HepG2 (cell line): Measurements from ENCODE around the gene PCBD1. TPM values are rescaled to one million over a fixed set of nuclear protein-coding genes. Genes with fewer than 3 reads are reported as not detected.

ENCODE experiments used
- ARNT ChIP-seq: fragments of 450-650 bp; IDR thresholded peaks from 2 replicates; pipeline ENCODE4 v1.6.1; 2017
- HOXA7 ChIP-seq: sonication (generic); formaldehyde crosslinking; IDR thresholded peaks from 2 replicates; pipeline ENCODE4 v1.8.1; 2022; ENCODE audit warnings: mild to moderate bottlenecking, missing genetic modification reagents, moderate library complexity
- MYC ChIP-seq: sonication (generic); formaldehyde crosslinking; IDR thresholded peaks from 2 replicates; pipeline ENCODE4 v1.9.0; 2021; ENCODE audit warnings: missing genetic modification reagents, borderline replicate concordance
- SALL1 ChIP-seq: sonication (generic); formaldehyde crosslinking; IDR thresholded peaks from 2 replicates; pipeline ENCODE4 v1.8.0; 2022; ENCODE audit warnings: mild to moderate bottlenecking, missing genetic modification reagents
- ZBTB38 ChIP-seq: sonication (generic); formaldehyde crosslinking; IDR thresholded peaks from 2 replicates; pipeline ENCODE4 v1.5.1; 2020; ENCODE audit warnings: mild to moderate bottlenecking, missing genetic modification reagents
- ZFP90 ChIP-seq: sonication (generic); formaldehyde crosslinking; IDR thresholded peaks from 2 replicates; pipeline ENCODE4 v1.8.0; 2022; ENCODE audit warnings: missing genetic modification reagents, mild to moderate bottlenecking, inconsistent platforms, borderline replicate concordance
- ZNF292 ChIP-seq: sonication (generic); formaldehyde crosslinking; IDR thresholded peaks from 2 replicates; pipeline ENCODE4 v1.8.1; 2022; ENCODE audit warnings: mild to moderate bottlenecking, low read depth, missing genetic modification reagents, borderline replicate concordance
- ZNF446 ChIP-seq: sonication (generic); formaldehyde crosslinking; IDR thresholded peaks from 2 replicates; pipeline ENCODE4 v1.5.0; 2020; ENCODE audit warnings: mild to moderate bottlenecking, missing genetic modification reagents
- ZNF563 ChIP-seq: sonication (generic); formaldehyde crosslinking; IDR thresholded peaks from 2 replicates; pipeline ENCODE4 v1.8.0; 2022; ENCODE audit warnings: mild to moderate bottlenecking, moderate library complexity, missing genetic modification reagents
- ZNF564 ChIP-seq: sonication (generic); formaldehyde crosslinking; IDR thresholded peaks from 2 replicates; pipeline ENCODE4 v1.8.1; 2023; ENCODE audit warnings: mild to moderate bottlenecking, missing genetic modification reagents
- ZNF761 ChIP-seq: sonication (generic); formaldehyde crosslinking; conservative IDR thresholded peaks from 2 replicates; pipeline ENCODE4 v1.4.0; 2020; ENCODE audit warnings: mild to moderate bottlenecking, missing genetic modification reagents
- ZNF777 ChIP-seq: sonication (generic); formaldehyde crosslinking; IDR thresholded peaks from 2 replicates; pipeline ENCODE4 v1.4.0; 2020; ENCODE audit warnings: missing genetic modification reagents
- ZNF816 ChIP-seq: sonication (generic); formaldehyde crosslinking; IDR thresholded peaks from 2 replicates; pipeline ENCODE4 v1.8.0; 2022; ENCODE audit warnings: missing genetic modification reagents, mild to moderate bottlenecking, borderline replicate concordance
- polyA plus RNA-seq, 8 experiments: library from polyadenylated mRNA; depleted of rRNA in 3 of 8; stranded (reverse) in 7 of 8; unstranded in 1 of 8; fragments of >200 nt; fragmentation: Illumina TruSeq in 4 of 8; extraction: Trizol in 4 of 8; gene quantifications; 2 replicates each; pipeline versions ENCODE4 v1.2.1 to v1.2.3, GENCODE V29; 2011 to 2016; ENCODE audit warnings: low read depth in 4 of 8, missing spikeins in 1 of 8, mixed read lengths in 1 of 8; ENCODE audit not compliant: insufficient read depth in 1 of 8
- total RNA-seq, 5 experiments: library from RNA; depleted of rRNA; stranded (reverse); fragments of >200 nt; fragmentation: Illumina TruSeq; extraction: Trizol; gene quantifications; 2 replicates each; pipeline ENCODE4 v1.2.3, GENCODE V29; 2016; ENCODE audit warnings: low read depth in 1 of 5
- TF ChIP-seq, protein P1 (sequence below): sonication (generic); formaldehyde crosslinking; IDR thresholded peaks from 2 replicates; pipeline ENCODE4 v1.4.0; 2020; ENCODE audit warnings: missing genetic modification reagents, borderline replicate concordance
- TF ChIP-seq, protein P2 (sequence below): sonication (generic); formaldehyde crosslinking; IDR thresholded peaks from 2 replicates; pipeline ENCODE4 v1.4.0; 2020; ENCODE audit warnings: low read depth, missing genetic modification reagents
- TF ChIP-seq, protein P3 (sequence below): sonication (generic); formaldehyde crosslinking; IDR thresholded peaks from 2 replicates; pipeline ENCODE4 v1.5.1; 2020; ENCODE audit warnings: missing genetic modification reagents, mild to moderate bottlenecking, borderline replicate concordance
- TF ChIP-seq, protein P4 (sequence below): sonication (generic); formaldehyde crosslinking; IDR thresholded peaks from 2 replicates; pipeline ENCODE4 v1.4.0; 2020; ENCODE audit warnings: missing genetic modification reagents, low read depth, mild to moderate bottlenecking, borderline replicate concordance
- TF ChIP-seq, protein P5 (sequence below): IDR thresholded peaks from 2 replicates; pipeline ENCODE4 v1.6.1; 2012; ENCODE audit warnings: low read length, improper control_type of control experiment

The PCBD1 gene
- total and polyA plus RNA-seq, 2 of the 13 experiments (the other 11 are each of a cell fraction or from before 2014, with no cell fraction given), result 95.3 to 168 TPM

DNA sequence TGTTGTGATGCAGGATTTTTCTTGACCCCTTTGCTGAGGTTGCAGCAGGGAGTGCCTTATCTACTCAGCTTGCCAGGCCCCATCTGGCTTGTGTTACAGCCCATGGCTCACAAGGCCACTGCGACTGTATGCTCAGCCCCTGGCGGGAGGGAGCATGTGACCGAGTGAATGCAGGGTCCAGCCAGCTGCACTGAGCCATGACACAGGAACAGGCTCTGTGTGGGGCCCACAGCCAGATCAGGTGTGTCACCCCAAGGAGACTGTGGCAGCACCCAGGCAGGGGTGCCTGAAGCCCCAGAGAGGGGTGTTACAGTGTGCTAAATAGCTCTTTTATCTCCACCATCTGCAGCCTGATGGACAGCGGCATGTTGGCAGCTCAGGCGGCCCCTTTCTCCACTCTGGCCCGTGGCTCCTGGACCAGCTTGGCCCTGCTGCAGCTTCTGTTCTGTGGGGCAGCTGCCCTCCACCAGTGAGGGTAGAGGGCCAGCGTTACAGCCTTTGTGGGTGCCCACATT lies 2.6 kb upstream of the PCBD1 start (continued):
- no peak for TF ChIP-seq ZFP90 (CRISPR knock-in tag)
- TF ChIP-seq ZNF816 (CRISPR knock-in tag), result no peak
- TF ChIP-seq ZNF563 (CRISPR knock-in tag), result no peak
- TF ChIP-seq, protein P1, sequence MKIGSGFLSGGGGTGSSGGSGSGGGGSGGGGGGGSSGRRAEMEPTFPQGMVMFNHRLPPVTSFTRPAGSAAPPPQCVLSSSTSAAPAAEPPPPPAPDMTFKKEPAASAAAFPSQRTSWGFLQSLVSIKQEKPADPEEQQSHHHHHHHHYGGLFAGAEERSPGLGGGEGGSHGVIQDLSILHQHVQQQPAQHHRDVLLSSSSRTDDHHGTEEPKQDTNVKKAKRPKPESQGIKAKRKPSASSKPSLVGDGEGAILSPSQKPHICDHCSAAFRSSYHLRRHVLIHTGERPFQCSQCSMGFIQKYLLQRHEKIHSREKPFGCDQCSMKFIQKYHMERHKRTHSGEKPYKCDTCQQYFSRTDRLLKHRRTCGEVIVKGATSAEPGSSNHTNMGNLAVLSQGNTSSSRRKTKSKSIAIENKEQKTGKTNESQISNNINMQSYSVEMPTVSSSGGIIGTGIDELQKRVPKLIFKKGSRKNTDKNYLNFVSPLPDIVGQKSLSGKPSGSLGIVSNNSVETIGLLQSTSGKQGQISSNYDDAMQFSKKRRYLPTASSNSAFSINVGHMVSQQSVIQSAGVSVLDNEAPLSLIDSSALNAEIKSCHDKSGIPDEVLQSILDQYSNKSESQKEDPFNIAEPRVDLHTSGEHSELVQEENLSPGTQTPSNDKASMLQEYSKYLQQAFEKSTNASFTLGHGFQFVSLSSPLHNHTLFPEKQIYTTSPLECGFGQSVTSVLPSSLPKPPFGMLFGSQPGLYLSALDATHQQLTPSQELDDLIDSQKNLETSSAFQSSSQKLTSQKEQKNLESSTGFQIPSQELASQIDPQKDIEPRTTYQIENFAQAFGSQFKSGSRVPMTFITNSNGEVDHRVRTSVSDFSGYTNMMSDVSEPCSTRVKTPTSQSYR, result no peak; the same call in 1 of the 2 replicates
- TF ChIP-seq MYC (CRISPR knock-in tag), result peak; percentile 79
- no peak for TF ChIP-seq ZNF446 (CRISPR knock-in tag)
- no peak for TF ChIP-seq ZNF761 (CRISPR knock-in tag)
- no peak for TF ChIP-seq ZNF564 (CRISPR knock-in tag)
- peak; percentile 31; the same call in 1 of the 2 replicates for TF ChIP-seq ZBTB38 (CRISPR knock-in tag)
- TF ChIP-seq SALL1 (CRISPR knock-in tag), result peak; percentile 72; the same call in 1 of the 2 replicates
- no peak for TF ChIP-seq HOXA7 (CRISPR knock-in tag)
- TF ChIP-seq, protein P2, sequence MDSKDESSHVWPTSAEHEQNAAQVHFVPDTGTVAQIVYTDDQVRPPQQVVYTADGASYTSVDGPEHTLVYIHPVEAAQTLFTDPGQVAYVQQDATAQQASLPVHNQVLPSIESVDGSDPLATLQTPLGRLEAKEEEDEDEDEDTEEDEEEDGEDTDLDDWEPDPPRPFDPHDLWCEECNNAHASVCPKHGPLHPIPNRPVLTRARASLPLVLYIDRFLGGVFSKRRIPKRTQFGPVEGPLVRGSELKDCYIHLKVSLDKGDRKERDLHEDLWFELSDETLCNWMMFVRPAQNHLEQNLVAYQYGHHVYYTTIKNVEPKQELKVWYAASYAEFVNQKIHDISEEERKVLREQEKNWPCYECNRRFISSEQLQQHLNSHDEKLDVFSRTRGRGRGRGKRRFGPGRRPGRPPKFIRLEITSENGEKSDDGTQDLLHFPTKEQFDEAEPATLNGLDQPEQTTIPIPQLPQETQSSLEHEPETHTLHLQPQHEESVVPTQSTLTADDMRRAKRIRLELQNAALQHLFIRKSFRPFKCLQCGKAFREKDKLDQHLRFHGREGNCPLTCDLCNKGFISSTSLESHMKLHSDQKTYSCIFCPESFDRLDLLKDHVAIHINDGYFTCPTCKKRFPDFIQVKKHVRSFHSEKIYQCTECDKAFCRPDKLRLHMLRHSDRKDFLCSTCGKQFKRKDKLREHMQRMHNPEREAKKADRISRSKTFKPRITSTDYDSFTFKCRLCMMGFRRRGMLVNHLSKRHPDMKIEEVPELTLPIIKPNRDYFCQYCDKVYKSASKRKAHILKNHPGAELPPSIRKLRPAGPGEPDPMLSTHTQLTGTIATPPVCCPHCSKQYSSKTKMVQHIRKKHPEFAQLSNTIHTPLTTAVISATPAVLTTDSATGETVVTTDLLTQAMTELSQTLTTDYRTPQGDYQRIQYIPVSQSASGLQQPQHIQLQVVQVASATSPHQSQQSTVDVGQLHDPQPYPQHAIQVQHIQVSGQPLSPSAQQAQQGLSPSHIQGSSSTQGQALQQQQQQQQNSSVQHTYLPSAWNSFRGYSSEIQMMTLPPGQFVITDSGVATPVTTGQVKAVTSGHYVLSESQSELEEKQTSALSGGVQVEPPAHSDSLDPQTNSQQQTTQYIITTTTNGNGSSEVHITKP (CRISPR knock-in tag), result 0 out of 2 replicates have a peak, but pooled peaks have one; percentile 21
- TF ChIP-seq, protein P3, sequence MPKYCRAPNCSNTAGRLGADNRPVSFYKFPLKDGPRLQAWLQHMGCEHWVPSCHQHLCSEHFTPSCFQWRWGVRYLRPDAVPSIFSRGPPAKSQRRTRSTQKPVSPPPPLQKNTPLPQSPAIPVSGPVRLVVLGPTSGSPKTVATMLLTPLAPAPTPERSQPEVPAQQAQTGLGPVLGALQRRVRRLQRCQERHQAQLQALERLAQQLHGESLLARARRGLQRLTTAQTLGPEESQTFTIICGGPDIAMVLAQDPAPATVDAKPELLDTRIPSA, result no peak
- TF ChIP-seq ZNF292 (CRISPR knock-in tag), result peak; percentile 97
- TF ChIP-seq ZNF777, result no peak
- no peak for TF ChIP-seq ARNT
- TF ChIP-seq, protein P4, sequence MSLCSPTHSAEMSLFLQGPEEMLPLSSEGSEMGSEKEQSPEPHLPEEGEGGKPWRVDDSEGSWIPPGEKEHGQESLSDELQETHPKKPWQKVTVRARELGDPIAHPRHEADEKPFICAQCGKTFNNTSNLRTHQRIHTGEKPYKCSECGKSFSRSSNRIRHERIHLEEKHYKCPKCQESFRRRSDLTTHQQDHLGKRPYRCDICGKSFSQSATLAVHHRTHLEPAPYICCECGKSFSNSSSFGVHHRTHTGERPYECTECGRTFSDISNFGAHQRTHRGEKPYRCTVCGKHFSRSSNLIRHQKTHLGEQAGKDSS (CRISPR knock-in tag), result 0 out of 2 replicates have a peak, but pooled peaks have one; percentile 33
- TF ChIP-seq, protein P5, sequence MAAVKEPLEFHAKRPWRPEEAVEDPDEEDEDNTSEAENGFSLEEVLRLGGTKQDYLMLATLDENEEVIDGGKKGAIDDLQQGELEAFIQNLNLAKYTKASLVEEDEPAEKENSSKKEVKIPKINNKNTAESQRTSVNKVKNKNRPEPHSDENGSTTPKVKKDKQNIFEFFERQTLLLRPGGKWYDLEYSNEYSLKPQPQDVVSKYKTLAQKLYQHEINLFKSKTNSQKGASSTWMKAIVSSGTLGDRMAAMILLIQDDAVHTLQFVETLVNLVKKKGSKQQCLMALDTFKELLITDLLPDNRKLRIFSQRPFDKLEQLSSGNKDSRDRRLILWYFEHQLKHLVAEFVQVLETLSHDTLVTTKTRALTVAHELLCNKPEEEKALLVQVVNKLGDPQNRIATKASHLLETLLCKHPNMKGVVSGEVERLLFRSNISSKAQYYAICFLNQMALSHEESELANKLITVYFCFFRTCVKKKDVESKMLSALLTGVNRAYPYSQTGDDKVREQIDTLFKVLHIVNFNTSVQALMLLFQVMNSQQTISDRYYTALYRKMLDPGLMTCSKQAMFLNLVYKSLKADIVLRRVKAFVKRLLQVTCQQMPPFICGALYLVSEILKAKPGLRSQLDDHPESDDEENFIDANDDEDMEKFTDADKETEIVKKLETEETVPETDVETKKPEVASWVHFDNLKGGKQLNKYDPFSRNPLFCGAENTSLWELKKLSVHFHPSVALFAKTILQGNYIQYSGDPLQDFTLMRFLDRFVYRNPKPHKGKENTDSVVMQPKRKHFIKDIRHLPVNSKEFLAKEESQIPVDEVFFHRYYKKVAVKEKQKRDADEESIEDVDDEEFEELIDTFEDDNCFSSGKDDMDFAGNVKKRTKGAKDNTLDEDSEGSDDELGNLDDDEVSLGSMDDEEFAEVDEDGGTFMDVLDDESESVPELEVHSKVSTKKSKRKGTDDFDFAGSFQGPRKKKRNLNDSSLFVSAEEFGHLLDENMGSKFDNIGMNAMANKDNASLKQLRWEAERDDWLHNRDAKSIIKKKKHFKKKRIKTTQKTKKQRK, result no peak
